PC-9 (cell line): ENCODE data around the gene ASXL1. TPM values are rescaled to one million over a fixed set of nuclear protein-coding genes. Genes with fewer than 3 reads are reported as not detected.
"Not testable (repeated sequence)": the region's sequence is repeated elsewhere in the genome, so short reads cannot be mapped to it uniquely, and the experiment has no call there.

Experiments
- BruUV-seq: library from RNA; stranded (reverse); fragments of 400-500 nt; replicated peaks from 2 replicates; lab custom pipeline; 2021; lab: Mats Ljungman, UMichigan
- CTCF ChIA-PET: fragments of 300-600 bp; sonication (Branson Sonifier 250); formaldehyde crosslinking; loops from one replicate; lab custom pipeline; 2022; ENCODE audit warnings: antibody characterized with exemption; lab: Charles Lee
- POLR2A ChIA-PET: fragments of 300-600 bp; sonication (Branson Sonifier 250); formaldehyde crosslinking; loops from one replicate; lab custom pipeline; 2022; ENCODE audit warnings: antibody characterized with exemption; ENCODE audit not compliant: unreplicated experiment; lab: Charles Lee
- DNase-seq, 2 experiments: peaks; one replicate each; pipeline versions ENCODE4 v3.0.0 to v3.0.0-alpha.2; 2015 to 2022; ENCODE audit warnings: mixed read lengths in 1 of 2
- H2AFZ ChIP-seq: fragments of 200-600 bp; sonication (generic); 2 replicates; pipeline ENCODE4 v1.8.1; 2017; ENCODE audit warnings: antibody characterized with exemption
- H3F3A ChIP-seq: fragments of 200-600 bp; sonication (generic); 2 replicates; pipeline ENCODE4 v1.8.1; 2017; ENCODE audit warnings: antibody characterized with exemption, mild to moderate bottlenecking, low read depth; ENCODE audit not compliant: insufficient read depth
- H3K27ac ChIP-seq: fragments of 200-600 bp; sonication (generic); 2 replicates; pipeline ENCODE4 v1.6.1; 2016; ENCODE audit warnings: mixed run types
- H3K27me3 ChIP-seq: fragments of 200-600 bp; sonication (generic); 2 replicates; pipeline ENCODE4 v1.6.1; 2016; ENCODE audit warnings: low read depth, mixed run types; ENCODE audit not compliant: insufficient read depth
- H3K36me3 ChIP-seq: fragments of 200-600 bp; sonication (generic); 2 replicates; pipeline ENCODE4 v1.6.1; 2016; ENCODE audit warnings: low read depth, mixed run types
- H3K4me1 ChIP-seq: fragments of 200-600 bp; sonication (generic); replicated peaks from 2 replicates; pipeline ENCODE4 v1.6.1; 2016; ENCODE audit warnings: mixed run types; ENCODE audit not compliant: insufficient read depth
- H3K4me2 ChIP-seq: fragments of 200-600 bp; sonication (generic); 2 replicates; pipeline ENCODE4 v1.6.1; 2017; ENCODE audit warnings: mixed run types
- H3K4me3 ChIP-seq: fragments of 200-600 bp; sonication (generic); 2 replicates; pipeline ENCODE4 v1.6.1; 2016; ENCODE audit warnings: mixed run types
- H3K79me2 ChIP-seq: fragments of 200-600 bp; sonication (generic); 2 replicates; pipeline ENCODE4 v1.6.1; 2017; ENCODE audit warnings: low read depth, mixed run types
- H3K9me2 ChIP-seq: fragments of 200-600 bp; sonication (generic); 2 replicates; pipeline ENCODE4 v1.8.1; 2017; ENCODE audit warnings: mild to moderate bottlenecking; ENCODE audit not compliant: insufficient read depth
- H3K9me3 ChIP-seq: fragments of 200-600 bp; sonication (generic); 2 replicates; pipeline ENCODE4 v1.8.1; 2016; ENCODE audit warnings: low read depth; ENCODE audit not compliant: insufficient read depth
- H4K20me1 ChIP-seq: fragments of 200-600 bp; sonication (generic); 2 replicates; pipeline ENCODE4 v1.8.1; 2017; ENCODE audit not compliant: insufficient read depth
- CTCF ChIP-seq: fragments of 200-600 bp; sonication (generic); conservative IDR thresholded peaks from 2 replicates; pipeline ENCODE4 v1.6.1; 2017; ENCODE audit warnings: mixed run types, antibody characterized with exemption, mild to moderate bottlenecking, moderate library complexity
- EZH2 ChIP-seq: fragments of 200-600 bp; sonication (generic); IDR thresholded peaks from 2 replicates; pipeline ENCODE4 v1.8.0; 2017; ENCODE audit warnings: antibody characterized with exemption, low read depth
- intact Hi-C: fragments of 100-400 bp; cut with micrococcal nuclease; formaldehyde crosslinking; loops from one replicate; pipeline ENCODE4 v1.10.0; 2022; ENCODE audit not compliant: unreplicated experiment
- total RNA-seq: library from RNA; stranded (reverse); gene quantifications from 2 replicates; pipeline ENCODE4 v1.2.3, GENCODE V29; 2021

Gene ASXL1
- total RNA-seq, 1 experiment from 2014 or later: 123 TPM

- CTCF ChIA-PET: no interaction called here
- no peaks in the 10 kb centered on the region for H3K27me3 ChIP-seq
- H3K9me2 ChIP-seq: no peaks in the 10 kb centered on the region; the same call in 1 of the 2 replicates
- TF ChIP-seq CTCF: no peak
- TF ChIP-seq EZH2: no peak
- H3K27ac ChIP-seq: no peak overlapping the region
- peaks cover 34% of the 10 kb centered on the region for H3F3A ChIP-seq
- intact Hi-C loops: loop anchor here (5.0 kb wide), 2 partner anchors 78 to 297 kb away; partner anchors contain the start of gene KIF3B
- H3K9me3 ChIP-seq: no peaks in the 10 kb centered on the region
- no TSS peak for BruUV-seq
- no peaks in the 10 kb centered on the region for H3K36me3 ChIP-seq
- H3K4me3 ChIP-seq: no peak overlapping the region
- peaks cover 10% of the 10 kb centered on the region for H4K20me1 ChIP-seq
- H3K4me2 ChIP-seq: peak overlapping the region; percentile 7
- POLR2A ChIA-PET: no interaction called here
- peaks cover 11% of the 10 kb centered on the region for H3K79me2 ChIP-seq
- no peak overlapping the region for H2AFZ ChIP-seq
- DNase-seq: peak; percentile 20 to 74
- peaks cover 38% of the 10 kb centered on the region for H3K4me1 ChIP-seq
These were observed 3.3 kb upstream of the ASXL1 start for GRCh38 chr20:32354592-32355416.

GRCh38 chr20:32355417-32355841 is 2.7 kb upstream of the ASXL1 start:
- POLR2A ChIA-PET: no interaction called here
- TF ChIP-seq CTCF: no peak
- no peak for TF ChIP-seq EZH2
- Histone ChIP-seq H3F3A (peaks cover 34% of the 10 kb centered on the region), H3K9me2 (no peaks in the 10 kb centered on the region), H3K4me2 (peak overlapping the region; percentile 7), H3K27me3 (no peaks in the 10 kb centered on the region), H3K79me2 (peaks cover 18% of the 10 kb centered on the region), H3K4me1 (peaks cover 44% of the 10 kb centered on the region), H3K4me3 (no peak overlapping the region), H3K27ac (no peak overlapping the region), H4K20me1 (peaks cover 16% of the 10 kb centered on the region), H3K9me3 (no peaks in the 10 kb centered on the region), H3K36me3 (no peaks in the 10 kb centered on the region), H2AFZ (no peak overlapping the region)
- no peak for DNase-seq
- BruUV-seq: no TSS peak
- intact Hi-C loops: loop anchor here (5.0 kb wide), 2 partner anchors 78 to 297 kb away; partner anchors contain the start of gene KIF3B
- CTCF ChIA-PET: no interaction called here

GRCh38 chr20:32355907-32356621 is 2.1 kb upstream of the ASXL1 start:
- Histone ChIP-seq H3F3A (peaks cover 34% of the 10 kb centered on the region), H3K79me2 (peaks cover 24% of the 10 kb centered on the region), H3K4me2 (peak overlapping the region; percentile 81), H3K4me1 (peaks cover 49% of the 10 kb centered on the region), H4K20me1 (peaks cover 22% of the 10 kb centered on the region)
- H3K9me3 ChIP-seq, H3K27ac ChIP-seq, H3K27me3 ChIP-seq, H3K4me3 ChIP-seq, H2AFZ ChIP-seq, CTCF ChIA-PET, H3K9me2 ChIP-seq, BruUV-seq, H3K36me3 ChIP-seq: not testable (repeated sequence)
- intact Hi-C loops: loop anchor here (2.0 to 5.0 kb wide), 3 partner anchors 21 to 296 kb away; partner anchors contain the start of gene KIF3B
- POLR2A ChIA-PET: interaction anchor here (0.7 kb wide), 1 partner anchor 128 kb away, joined by 5 read pairs; no protein-coding TSS in a partner anchor
- peak; percentile 17 to 62 for DNase-seq
